H1 (cell line): ENCODE results near the gene SMIM28. TPM values are rescaled to one million over a fixed set of nuclear protein-coding genes. Genes with fewer than 3 reads are reported as not detected.

Experiments used
- CHD7 ChIP-seq: fragments of 300-600 bp; sonication (generic); IDR thresholded peaks from 2 replicates; pipeline ENCODE4 v1.7.1; 2012; ENCODE audit warnings: low read length, moderate library complexity, mild to moderate bottlenecking, inconsistent platforms; ENCODE audit not compliant: insufficient replicate concordance
- EZH2 ChIP-seq: fragments of 200-600 bp; sonication (generic); IDR thresholded peaks from 2 replicates; pipeline ENCODE4 v1.7.1; 2012; ENCODE audit warnings: low read depth, mild to moderate bottlenecking, moderate library complexity, low read length, inconsistent platforms; ENCODE audit not compliant: severe bottlenecking
- FOSL1 ChIP-seq: IDR thresholded peaks from 2 replicates; pipeline ENCODE4 v1.6.1; 2011; ENCODE audit warnings: mild to moderate bottlenecking, low read depth, low read length, moderate library complexity; ENCODE audit not compliant: insufficient read depth
- KDM1A ChIP-seq: fragments of 200-600, 300-600 bp; sonication (generic); IDR thresholded peaks from 2 replicates; pipeline ENCODE4 v1.7.1; 2016; ENCODE audit warnings: mild to moderate bottlenecking, low read length, borderline replicate concordance
- SAP30 ChIP-seq: fragments of 300-600 bp; sonication (generic); IDR thresholded peaks from 2 replicates; pipeline ENCODE4 v1.7.1; 2012; ENCODE audit warnings: low read length, moderate library complexity, mild to moderate bottlenecking, inconsistent platforms; ENCODE audit not compliant: insufficient read depth, insufficient replicate concordance
- TAF1 ChIP-seq: IDR thresholded peaks from 2 replicates; pipeline ENCODE4 v1.6.1; 2011; ENCODE audit warnings: mild to moderate bottlenecking, low read depth, low read length
- USF2 ChIP-seq: IDR thresholded peaks from 2 replicates; pipeline ENCODE4 v1.6.1; 2011; ENCODE audit warnings: low read length, improper control_type of control experiment
- polyA plus RNA-seq, 7 experiments: library from polyadenylated mRNA; depleted of rRNA in 3 of 7; stranded (reverse) in 5 of 7; unstranded in 2 of 7; fragments of >200 nt in 5 of 7; fragments of 200-250 nt in 2 of 7; gene quantifications; 1 replicate in 5 of 7; 2 replicates in 1 of 7; 4 replicates in 1 of 7; pipeline versions ENCODE4 v1.2.1 to v1.2.3, GENCODE V29; 2011 to 2013; ENCODE audit warnings: missing spikeins in 2 of 7, mixed read lengths in 2 of 7
- total RNA-seq: library from RNA; stranded (reverse); fragmentation: NEBNext Ultra II Directional; extraction: Animal tissue kit (Norgen Biotek cat#: 25700); gene quantifications from 2 replicates; pipeline ENCODE4 v1.2.1, GENCODE V29; 2021
- TF ChIP-seq, protein P1 (sequence below): IDR thresholded peaks from 2 replicates; pipeline ENCODE4 v1.6.1; 2012; ENCODE audit warnings: inconsistent platforms

SMIM28 gene
- total and polyA plus RNA-seq, 2 of the 8 experiments (the other 6 are each of a cell fraction or from before 2014, with no cell fraction given): not detected

DNA sequence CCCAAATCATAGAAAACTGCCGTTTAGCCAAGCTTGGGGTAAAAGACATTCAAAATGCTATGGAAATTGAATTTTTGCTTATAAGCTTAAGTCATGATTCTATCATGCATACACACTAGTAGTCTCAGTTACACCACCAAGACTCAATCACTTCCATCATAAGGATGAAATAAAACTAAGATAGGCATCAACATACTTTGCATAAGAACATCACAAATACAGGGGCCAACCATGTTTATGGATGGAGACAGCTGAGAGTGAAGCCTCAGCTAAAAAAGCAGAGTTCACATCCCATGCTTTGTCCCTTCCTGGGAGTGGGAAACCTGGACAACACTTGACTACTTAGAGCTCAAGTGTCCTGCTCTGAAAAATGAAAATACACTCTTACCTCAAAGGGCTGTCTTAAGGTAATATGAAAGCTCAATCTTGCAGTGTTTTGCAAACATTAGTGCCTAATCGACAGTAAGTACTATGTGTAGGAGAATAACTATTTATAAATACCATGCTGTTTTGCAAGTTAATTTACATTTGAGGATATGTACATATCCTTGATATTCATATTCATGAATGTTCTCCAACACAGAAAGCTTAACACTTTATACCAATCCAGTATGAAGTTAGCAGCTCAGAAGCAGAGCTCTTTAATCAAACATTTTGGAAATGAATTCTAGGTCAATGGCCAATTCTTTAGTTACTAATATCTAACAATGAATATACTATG, 32.0 kb upstream of the SMIM28 start (continued):
- no peak for TF ChIP-seq CHD7
- no peak for TF ChIP-seq KDM1A
- no peak for TF ChIP-seq SAP30
- TF ChIP-seq, protein P1, sequence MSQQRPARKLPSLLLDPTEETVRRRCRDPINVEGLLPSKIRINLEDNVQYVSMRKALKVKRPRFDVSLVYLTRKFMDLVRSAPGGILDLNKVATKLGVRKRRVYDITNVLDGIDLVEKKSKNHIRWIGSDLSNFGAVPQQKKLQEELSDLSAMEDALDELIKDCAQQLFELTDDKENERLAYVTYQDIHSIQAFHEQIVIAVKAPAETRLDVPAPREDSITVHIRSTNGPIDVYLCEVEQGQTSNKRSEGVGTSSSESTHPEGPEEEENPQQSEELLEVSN: no peak
- no peak for TF ChIP-seq EZH2
- no peak for TF ChIP-seq FOSL1
- no peak for TF ChIP-seq USF2
- no peak for TF ChIP-seq TAF1
